GM12878 (cell line): ENCODE data around the gene GRM7. TPM values are rescaled to one million over a fixed set of nuclear protein-coding genes. Genes with fewer than 3 reads are reported as not detected.

ENCODE experiments used
- ATAC-seq: fragments of 200-7000 bp; cut with Tn5 transposase; 3 replicates; pipeline ENCODE4 v1.9.1; 2020; ENCODE audit warnings: mild to moderate bottlenecking, moderate library complexity
- BruUV-seq: library from RNA; stranded (reverse); fragments of 400-500 nt; replicated peaks from 2 replicates; lab custom pipeline; 2021; lab: Mats Ljungman, UMichigan
- CTCF ChIA-PET: fragments of 300-600 bp; sonication (Branson Sonifier 250); formaldehyde crosslinking; extraction: SDS; loops from one replicate; lab custom pipeline; 2021; ENCODE audit warnings: inconsistent platforms; lab: Yijun Ruan, JAX
- POLR2A ChIA-PET: fragments of 350-600 bp; formaldehyde crosslinking; extraction: SDS; loops from one replicate; lab custom pipeline; 2021; ENCODE audit warnings: inconsistent platforms; lab: Charles Lee
- RAD21 ChIA-PET: fragments of 300-600 bp; sonication (Branson Sonifier 250); formaldehyde crosslinking; loops from one replicate; lab custom pipeline; 2023; ENCODE audit warnings: antibody characterized with exemption; ENCODE audit not compliant: unreplicated experiment; lab: Charles Lee
- SMC1A ChIA-PET: fragments of 300-600 bp; sonication (Branson Sonifier 250); formaldehyde crosslinking; loops from one replicate; lab custom pipeline; 2023; ENCODE audit not compliant: unreplicated experiment, uncharacterized antibody; lab: Charles Lee
- DNase-seq: peaks from one replicate; pipeline ENCODE4 v3.0.0-alpha.2; 2011; ENCODE audit warnings: low read depth, low spot score
- FAIRE-seq: peaks from 3 replicates; lab custom pipeline; 2011; peaks lifted over from hg19 to GRCh38; lab: Jason Lieb, UNC
- H2AFZ ChIP-seq: 2 replicates; pipeline ENCODE4 v1.6.0; 2011; ENCODE audit warnings: low read depth, low read length, control low read depth; ENCODE audit not compliant: control insufficient read depth
- H3K27ac ChIP-seq: 2 replicates; pipeline ENCODE4 v1.5.1; 2011; ENCODE audit warnings: control low read depth; ENCODE audit not compliant: control insufficient read depth, insufficient read depth
- H3K27me3 ChIP-seq, 2 experiments: replicated peaks in 1 of 2; 2 replicates each; pipeline versions ENCODE4 v1.6.0 to v1.6.1; 2011; ENCODE audit warnings: low read length in 1 of 2; ENCODE audit not compliant: control insufficient read depth in 2 of 2, insufficient read depth in 2 of 2
- H3K36me3 ChIP-seq, 2 experiments: 2 replicates each; pipeline ENCODE4 v1.5.1; 2011; ENCODE audit warnings: low read length in 1 of 2; ENCODE audit not compliant: control insufficient read depth in 2 of 2, insufficient read depth in 2 of 2
- H3K4me1 ChIP-seq: 2 replicates; pipeline ENCODE4 v1.6.1; 2011; ENCODE audit warnings: mild to moderate bottlenecking, low read length, moderate library complexity, mixed read lengths; ENCODE audit not compliant: control insufficient read depth, insufficient read depth
- H3K4me2 ChIP-seq: 2 replicates; pipeline ENCODE4 v1.6.0; 2011; ENCODE audit warnings: control low read depth; ENCODE audit not compliant: control insufficient read depth, insufficient read depth
- H3K4me3 ChIP-seq: fragments of 200-600 bp; sonication (generic); 2 replicates; pipeline ENCODE4 v1.5.1; 2016
- H3K79me2 ChIP-seq: 2 replicates; pipeline ENCODE4 v1.6.0; 2011; ENCODE audit warnings: low read length; ENCODE audit not compliant: control insufficient read depth, insufficient read depth
- H3K9ac ChIP-seq: 2 replicates; pipeline ENCODE4 v1.8.0; 2011; ENCODE audit warnings: low read length, control low read depth, mixed read lengths; ENCODE audit not compliant: control insufficient read depth, insufficient read depth
- H3K9me3 ChIP-seq: replicated peaks from 3 replicates; pipeline ENCODE4 v1.5.1; 2011; ENCODE audit warnings: mild to moderate bottlenecking, low read length; ENCODE audit not compliant: control insufficient read depth, insufficient read depth
- H4K20me1 ChIP-seq: 2 replicates; pipeline ENCODE4 v1.6.0; 2011; ENCODE audit not compliant: control insufficient read depth, insufficient read depth
- ASH2L ChIP-seq: fragments of 300-600, 200-600 bp; sonication (generic); IDR thresholded peaks from 2 replicates; pipeline ENCODE4 v1.6.1; 2017; ENCODE audit warnings: low read depth, mild to moderate bottlenecking, borderline replicate concordance
- BCLAF1 ChIP-seq: fragments of 450-650 bp; IDR thresholded peaks from 2 replicates; pipeline ENCODE4 v1.6.1; 2017; ENCODE audit warnings: antibody characterized with exemption, mild to moderate bottlenecking, moderate library complexity
- CHD4 ChIP-seq: fragments of 200-600 bp; sonication (generic); IDR thresholded peaks from 2 replicates; pipeline ENCODE4 v1.6.1; 2016; ENCODE audit warnings: mild to moderate bottlenecking
- NR2C2 ChIP-seq: IDR thresholded peaks from 2 replicates; pipeline ENCODE4 v1.6.1; 2011; ENCODE audit warnings: borderline replicate concordance, low read depth; ENCODE audit not compliant: control insufficient read depth, insufficient read length
- STAT1 ChIP-seq: fragments of 450-650 bp; conservative IDR thresholded peaks from 2 replicates; pipeline ENCODE4 v1.6.1; 2014; ENCODE audit warnings: antibody characterized with exemption, mild to moderate bottlenecking
- WGBS: methylation state at CpG from one replicate; pipeline ENCODE4 v1.1.6; 2016; ENCODE audit warnings: low lambda C conversion rate; ENCODE audit not compliant: insufficient replicate concordance, insufficient coverage; ENCODE audit errors: missing lambda C conversion rate; 5-methylcytosine and 5-hydroxymethylcytosine counted together
- in situ Hi-C: fragments of 300-500 bp; cut with MboI; formaldehyde crosslinking; loops from 9 replicates; pipeline ENCODE4 v1.14.3; 2018; ENCODE audit warnings: mixed read lengths
- intact Hi-C: fragments of 100-400 bp; cut with micrococcal nuclease; formaldehyde crosslinking; loops from one replicate; pipeline ENCODE4 v1.14.2; 2022; ENCODE audit not compliant: unreplicated experiment
- polyA plus RNA-seq, 11 experiments: library from polyadenylated mRNA; depleted of rRNA in 4 of 11; unstranded in 6 of 11; stranded (reverse) in 5 of 11; fragments of >200 nt; fragmentation: Nextera tagmentation in 4 of 11; fragmentation: Illumina TruSeq in 1 of 11; extraction: Ambion mirVana in 4 of 11; extraction: Trizol in 1 of 11; gene quantifications; 1 replicate in 1 of 11; 2 replicates in 10 of 11; pipeline versions ENCODE4 v1.2.1 to v1.2.3, GENCODE V29; 2011 to 2016; ENCODE audit warnings: inconsistent platforms in 2 of 11, missing spikeins in 2 of 11, low read depth in 1 of 11
- total RNA-seq, 4 experiments: library from RNA; depleted of rRNA in 3 of 4; stranded (reverse); fragments of >200 nt in 3 of 4; fragmentation: Illumina TruSeq in 1 of 4; extraction: Trizol in 1 of 4; gene quantifications; 2 replicates each; pipeline versions ENCODE4 v1.2.1 to v1.2.3, GENCODE V29; 2013 to 2021
- TF ChIP-seq, protein P1 (sequence below): IDR thresholded peaks from 2 replicates; pipeline ENCODE4 v1.6.1; 2011; ENCODE audit warnings: borderline replicate concordance, low read depth, mild to moderate bottlenecking, moderate library complexity, mixed read lengths, low read length; ENCODE audit not compliant: insufficient read depth; ENCODE audit errors: extremely low read length
- TF ChIP-seq, protein P2 (sequence below): fragments of 450-650 bp; IDR thresholded peaks from 2 replicates; pipeline ENCODE4 v1.6.1; 2017; ENCODE audit warnings: mild to moderate bottlenecking, moderate library complexity
- TF ChIP-seq, protein P3 (sequence below): fragments of 450-650 bp; IDR thresholded peaks from 2 replicates; pipeline ENCODE4 v1.6.1; 2016; ENCODE audit warnings: mild to moderate bottlenecking, moderate library complexity, borderline replicate concordance

Gene GRM7
- total and polyA plus RNA-seq, 10 of the 15 experiments (the other 5 are each of a cell fraction or from before 2014, with no cell fraction given): not detected

DNA sequence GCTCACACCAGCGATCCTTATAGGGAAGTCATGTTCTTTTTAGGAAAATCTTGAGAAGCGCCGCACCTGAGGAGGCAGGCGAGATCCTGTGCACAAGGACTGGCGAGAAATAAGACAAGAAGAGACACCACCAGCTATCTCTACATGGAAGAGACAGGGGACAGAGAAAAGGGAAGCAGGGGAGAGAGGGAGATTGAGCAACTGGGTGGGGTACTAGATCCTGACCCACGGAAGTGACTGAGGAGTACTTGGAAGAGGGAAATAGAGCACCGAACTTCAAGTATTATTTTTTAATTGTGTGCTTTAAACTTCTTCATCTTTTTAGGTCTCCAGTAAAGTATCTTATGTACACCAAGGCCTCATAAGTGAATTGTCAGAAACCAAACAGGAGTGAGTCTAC lies 898.7 kb downstream of the GRM7 start:
- ChIA-PET POLR2A (no interaction called here), RAD21 (no interaction called here), SMC1A (no interaction called here), CTCF (no interaction called here)
- intact Hi-C loops: no loop called here
- no peak overlapping the region for H3K4me2 ChIP-seq
- H3K27me3 ChIP-seq: no peaks in the 10 kb centered on the region
- 51% methylated on average over 7 of the region's 7 CpGs for WGBS
- H3K9ac ChIP-seq: no peak overlapping the region
- no peaks in the 10 kb centered on the region for H3K4me1 ChIP-seq
- no peaks in the 10 kb centered on the region for H3K9me3 ChIP-seq
- no peaks in the 10 kb centered on the region for H3K36me3 ChIP-seq
- no peak overlapping the region for H3K27ac ChIP-seq
- H2AFZ ChIP-seq: no peak overlapping the region
- no peak for ATAC-seq
- DNase-seq: no peak
- in situ Hi-C loops: no loop called here
- H3K79me2 ChIP-seq: no peaks in the 10 kb centered on the region
- no peak for FAIRE-seq
- H4K20me1 ChIP-seq: no peaks in the 10 kb centered on the region
- no TSS peak for BruUV-seq
- H3K4me3 ChIP-seq: no peak overlapping the region
- no peak for TF ChIP-seq ASH2L
- TF ChIP-seq STAT1: no peak
- no peak for TF ChIP-seq CHD4
- TF ChIP-seq, protein P1, sequence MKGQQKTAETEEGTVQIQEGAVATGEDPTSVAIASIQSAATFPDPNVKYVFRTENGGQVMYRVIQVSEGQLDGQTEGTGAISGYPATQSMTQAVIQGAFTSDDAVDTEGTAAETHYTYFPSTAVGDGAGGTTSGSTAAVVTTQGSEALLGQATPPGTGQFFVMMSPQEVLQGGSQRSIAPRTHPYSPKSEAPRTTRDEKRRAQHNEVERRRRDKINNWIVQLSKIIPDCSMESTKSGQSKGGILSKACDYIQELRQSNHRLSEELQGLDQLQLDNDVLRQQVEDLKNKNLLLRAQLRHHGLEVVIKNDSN: no peak
- no peak for TF ChIP-seq NR2C2
- TF ChIP-seq, protein P2, sequence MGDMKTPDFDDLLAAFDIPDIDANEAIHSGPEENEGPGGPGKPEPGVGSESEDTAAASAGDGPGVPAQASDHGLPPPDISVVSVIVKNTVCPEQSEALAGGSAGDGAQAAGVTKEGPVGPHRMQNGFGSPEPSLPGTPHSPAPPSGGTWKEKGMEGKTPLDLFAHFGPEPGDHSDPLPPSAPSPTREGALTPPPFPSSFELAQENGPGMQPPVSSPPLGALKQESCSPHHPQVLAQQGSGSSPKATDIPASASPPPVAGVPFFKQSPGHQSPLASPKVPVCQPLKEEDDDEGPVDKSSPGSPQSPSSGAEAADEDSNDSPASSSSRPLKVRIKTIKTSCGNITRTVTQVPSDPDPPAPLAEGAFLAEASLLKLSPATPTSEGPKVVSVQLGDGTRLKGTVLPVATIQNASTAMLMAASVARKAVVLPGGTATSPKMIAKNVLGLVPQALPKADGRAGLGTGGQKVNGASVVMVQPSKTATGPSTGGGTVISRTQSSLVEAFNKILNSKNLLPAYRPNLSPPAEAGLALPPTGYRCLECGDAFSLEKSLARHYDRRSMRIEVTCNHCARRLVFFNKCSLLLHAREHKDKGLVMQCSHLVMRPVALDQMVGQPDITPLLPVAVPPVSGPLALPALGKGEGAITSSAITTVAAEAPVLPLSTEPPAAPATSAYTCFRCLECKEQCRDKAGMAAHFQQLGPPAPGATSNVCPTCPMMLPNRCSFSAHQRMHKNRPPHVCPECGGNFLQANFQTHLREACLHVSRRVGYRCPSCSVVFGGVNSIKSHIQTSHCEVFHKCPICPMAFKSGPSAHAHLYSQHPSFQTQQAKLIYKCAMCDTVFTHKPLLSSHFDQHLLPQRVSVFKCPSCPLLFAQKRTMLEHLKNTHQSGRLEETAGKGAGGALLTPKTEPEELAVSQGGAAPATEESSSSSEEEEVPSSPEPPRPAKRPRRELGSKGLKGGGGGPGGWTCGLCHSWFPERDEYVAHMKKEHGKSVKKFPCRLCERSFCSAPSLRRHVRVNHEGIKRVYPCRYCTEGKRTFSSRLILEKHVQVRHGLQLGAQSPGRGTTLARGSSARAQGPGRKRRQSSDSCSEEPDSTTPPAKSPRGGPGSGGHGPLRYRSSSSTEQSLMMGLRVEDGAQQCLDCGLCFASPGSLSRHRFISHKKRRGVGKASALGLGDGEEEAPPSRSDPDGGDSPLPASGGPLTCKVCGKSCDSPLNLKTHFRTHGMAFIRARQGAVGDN: no peak
- no peak for TF ChIP-seq BCLAF1
- TF ChIP-seq, protein P3, sequence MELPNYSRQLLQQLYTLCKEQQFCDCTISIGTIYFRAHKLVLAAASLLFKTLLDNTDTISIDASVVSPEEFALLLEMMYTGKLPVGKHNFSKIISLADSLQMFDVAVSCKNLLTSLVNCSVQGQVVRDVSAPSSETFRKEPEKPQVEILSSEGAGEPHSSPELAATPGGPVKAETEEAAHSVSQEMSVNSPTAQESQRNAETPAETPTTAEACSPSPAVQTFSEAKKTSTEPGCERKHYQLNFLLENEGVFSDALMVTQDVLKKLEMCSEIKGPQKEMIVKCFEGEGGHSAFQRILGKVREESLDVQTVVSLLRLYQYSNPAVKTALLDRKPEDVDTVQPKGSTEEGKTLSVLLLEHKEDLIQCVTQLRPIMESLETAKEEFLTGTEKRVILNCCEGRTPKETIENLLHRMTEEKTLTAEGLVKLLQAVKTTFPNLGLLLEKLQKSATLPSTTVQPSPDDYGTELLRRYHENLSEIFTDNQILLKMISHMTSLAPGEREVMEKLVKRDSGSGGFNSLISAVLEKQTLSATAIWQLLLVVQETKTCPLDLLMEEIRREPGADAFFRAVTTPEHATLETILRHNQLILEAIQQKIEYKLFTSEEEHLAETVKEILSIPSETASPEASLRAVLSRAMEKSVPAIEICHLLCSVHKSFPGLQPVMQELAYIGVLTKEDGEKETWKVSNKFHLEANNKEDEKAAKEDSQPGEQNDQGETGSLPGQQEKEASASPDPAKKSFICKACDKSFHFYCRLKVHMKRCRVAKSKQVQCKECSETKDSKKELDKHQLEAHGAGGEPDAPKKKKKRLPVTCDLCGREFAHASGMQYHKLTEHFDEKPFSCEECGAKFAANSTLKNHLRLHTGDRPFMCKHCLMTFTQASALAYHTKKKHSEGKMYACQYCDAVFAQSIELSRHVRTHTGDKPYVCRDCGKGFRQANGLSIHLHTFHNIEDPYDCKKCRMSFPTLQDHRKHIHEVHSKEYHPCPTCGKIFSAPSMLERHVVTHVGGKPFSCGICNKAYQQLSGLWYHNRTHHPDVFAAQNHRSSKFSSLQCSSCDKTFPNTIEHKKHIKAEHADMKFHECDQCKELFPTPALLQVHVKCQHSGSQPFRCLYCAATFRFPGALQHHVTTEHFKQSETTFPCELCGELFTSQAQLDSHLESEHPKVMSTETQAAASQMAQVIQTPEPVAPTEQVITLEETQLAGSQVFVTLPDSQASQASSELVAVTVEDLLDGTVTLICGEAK: no peak
